C4-2B (cell line): ENCODE measurements around the gene BMERB1.

Experiments
- CTCF ChIP-seq: fragments of 450-650 bp; conservative IDR thresholded peaks from 2 replicates; pipeline ENCODE4 v1.5.1; 2017; ENCODE audit warnings: mild to moderate bottlenecking
- ZFX ChIP-seq: fragments of 450-650 bp; IDR thresholded peaks from 2 replicates; pipeline ENCODE4 v1.6.1; 2017

GRCh38 chr16:15545544-15545943, 111.2 kb downstream of the BMERB1 start:
- TF ChIP-seq CTCF (no peak), ZFX (no peak)
